Rectal smooth muscle tissue (tissue), 1 donor: ENCODE measurements around the gene C10orf62.
"Not testable (repeated sequence)": the region's sequence is repeated elsewhere in the genome, so short reads cannot be mapped to it uniquely, and the experiment has no call there.

Source experiments
- H3K27ac ChIP-seq: one replicate; pipeline ENCODE4 v1.7.0; 2013; ENCODE audit warnings: low read depth, low read length, inconsistent platforms
- H3K27me3 ChIP-seq: one replicate; pipeline ENCODE4 v1.7.0; 2013; ENCODE audit warnings: low read length; ENCODE audit not compliant: control insufficient read depth, insufficient read depth
- H3K36me3 ChIP-seq: one replicate; pipeline ENCODE4 v1.7.0; 2013; ENCODE audit warnings: low read length; ENCODE audit not compliant: control insufficient read depth, insufficient read depth
- H3K4me1 ChIP-seq: one replicate; pipeline ENCODE4 v1.7.0; 2013; ENCODE audit warnings: low read length; ENCODE audit not compliant: control insufficient read depth, insufficient read depth
- H3K4me3 ChIP-seq: one replicate; pipeline ENCODE4 v1.7.0; 2013; ENCODE audit warnings: low read length
- H3K9ac ChIP-seq: one replicate; pipeline ENCODE4 v1.7.0; 2013; ENCODE audit warnings: low read length

Gene C10orf62

DNA sequence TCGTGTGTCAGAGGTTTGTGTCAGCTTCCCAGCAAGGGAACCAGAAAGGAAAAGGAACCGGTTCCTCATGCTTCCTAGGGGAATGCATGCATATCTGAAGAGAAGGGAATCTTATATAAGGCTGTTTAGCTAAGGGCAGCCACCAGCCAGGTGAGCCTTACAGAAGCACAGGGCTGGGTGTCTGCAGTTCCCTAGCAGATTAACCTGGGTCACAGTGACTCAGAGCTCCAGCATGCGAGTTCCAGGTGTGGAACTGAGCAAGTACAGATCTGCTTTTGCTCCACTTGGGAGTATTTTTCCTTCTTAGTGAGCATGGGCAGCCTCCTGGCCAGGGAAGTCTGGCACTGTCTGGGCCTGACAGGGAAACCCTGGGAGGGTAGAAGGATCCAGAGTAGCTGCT lies 17.9 kb upstream of the C10orf62 start:
- Histone ChIP-seq H3K9ac (no peak overlapping the region), H3K4me1 (no peaks in the 10 kb centered on the region), H3K4me3 (no peak overlapping the region), H3K27me3 (no peaks in the 10 kb centered on the region), H3K36me3 (peaks cover 3% of the 10 kb centered on the region), H3K27ac (no peak overlapping the region)

DNA sequence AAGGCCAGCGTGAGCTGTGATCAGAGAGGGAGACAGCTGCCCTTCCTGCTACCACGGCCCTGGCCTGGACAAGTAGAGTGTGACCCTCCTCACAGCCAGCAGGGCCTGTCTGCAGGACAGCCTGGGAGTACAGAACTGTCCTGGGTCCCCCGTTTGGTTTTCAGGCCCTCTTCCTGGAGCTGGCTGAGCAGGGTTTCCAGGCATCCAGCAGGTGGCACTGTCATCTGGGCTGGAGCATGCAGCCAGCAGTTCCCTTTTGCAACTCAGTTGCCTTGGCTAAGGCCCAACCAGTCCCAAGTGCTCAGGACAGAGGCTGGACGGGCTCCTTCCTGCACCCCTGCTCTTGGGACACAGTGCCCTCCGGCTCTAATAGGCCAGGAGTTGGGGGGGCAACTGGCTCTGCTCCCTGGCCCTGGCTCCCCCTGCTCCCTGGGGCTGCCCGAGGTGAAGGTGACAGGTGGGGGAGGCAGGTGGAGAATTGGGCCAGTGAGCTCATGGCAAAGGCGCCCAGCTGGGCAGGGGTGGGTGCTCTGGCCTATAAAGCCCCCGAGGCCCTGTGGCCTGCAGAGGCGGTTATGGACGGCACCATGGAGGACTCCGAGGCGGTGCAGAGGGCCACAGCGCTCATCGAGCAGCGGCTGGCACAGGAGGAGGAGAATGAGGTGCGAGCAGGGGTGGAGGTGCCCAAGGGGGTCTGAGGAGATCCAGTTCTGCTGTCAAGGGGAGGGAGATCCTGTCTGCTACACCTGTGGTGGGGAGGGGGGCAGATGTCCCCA lies 17.1 kb upstream of the C10orf62 start, which contains the start of gene ANKRD2:
ANKRD2 (plus strand) TSS at position 566 of the 776 bp plus-strand sequence; CDS start at position 576, 10 bp downstream.
- no peaks in the 10 kb centered on the region for H3K27me3 ChIP-seq
- H3K4me1 ChIP-seq: no peaks in the 10 kb centered on the region
- H3K36me3 ChIP-seq: peaks cover 3% of the 10 kb centered on the region
- H3K9ac ChIP-seq: no peak within 1 kb of the TSS
- no peak within 1 kb of the TSS for H3K4me3 ChIP-seq
- no peak within 1 kb of the TSS for H3K27ac ChIP-seq

DNA sequence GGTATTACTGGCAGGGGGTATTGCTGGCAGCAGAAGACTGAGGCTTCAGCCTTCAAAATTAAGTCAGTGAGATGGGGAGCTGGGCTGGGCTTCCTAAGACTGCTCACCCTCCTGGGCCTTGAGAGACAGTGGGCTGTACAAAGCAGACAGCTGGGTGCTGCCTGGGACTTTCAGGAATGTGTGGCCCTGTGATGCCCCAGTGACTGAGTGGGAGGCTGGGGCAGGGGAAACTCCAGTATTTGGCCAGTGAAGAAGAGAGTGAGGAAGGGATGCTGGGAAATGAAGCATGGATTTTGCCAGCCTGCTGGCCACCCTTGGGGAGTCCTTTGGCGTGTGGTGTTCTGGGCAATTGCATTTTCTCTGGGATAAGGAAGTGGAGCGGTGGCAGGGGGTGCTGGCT lies 16.5 kb upstream of the C10orf62 start:
- Histone ChIP-seq H3K27ac (no peak overlapping the region), H3K4me1 (no peaks in the 10 kb centered on the region), H3K4me3 (no peak overlapping the region), H3K36me3 (peaks cover 3% of the 10 kb centered on the region), H3K9ac (no peak overlapping the region), H3K27me3 (no peaks in the 10 kb centered on the region)

GRCh38 chr10:97573672-97574071 lies 15.8 kb upstream of the C10orf62 start:
- H3K36me3 ChIP-seq: peaks cover 3% of the 10 kb centered on the region
- no peak overlapping the region for H3K27ac ChIP-seq
- no peak overlapping the region for H3K4me3 ChIP-seq
- no peak overlapping the region for H3K9ac ChIP-seq
- no peaks in the 10 kb centered on the region for H3K4me1 ChIP-seq
- H3K27me3 ChIP-seq: no peaks in the 10 kb centered on the region

GRCh38 chr10:97574374-97575126 lies 15.0 kb upstream of the C10orf62 start:
- Histone ChIP-seq H3K4me1 (no peaks in the 10 kb centered on the region), H3K27me3 (no peaks in the 10 kb centered on the region), H3K4me3 (no peak overlapping the region), H3K9ac (no peak overlapping the region), H3K27ac (no peak overlapping the region), H3K36me3 (peaks cover 3% of the 10 kb centered on the region)

- Histone ChIP-seq H3K9ac (no peak overlapping the region), H3K36me3 (peaks cover 3% of the 10 kb centered on the region), H3K27ac (no peak overlapping the region), H3K27me3 (no peaks in the 10 kb centered on the region), H3K4me3 (no peak overlapping the region), H3K4me1 (no peaks in the 10 kb centered on the region)
Observed at GRCh38 chr10:97575127-97575668, 14.3 kb upstream of the C10orf62 start.

DNA sequence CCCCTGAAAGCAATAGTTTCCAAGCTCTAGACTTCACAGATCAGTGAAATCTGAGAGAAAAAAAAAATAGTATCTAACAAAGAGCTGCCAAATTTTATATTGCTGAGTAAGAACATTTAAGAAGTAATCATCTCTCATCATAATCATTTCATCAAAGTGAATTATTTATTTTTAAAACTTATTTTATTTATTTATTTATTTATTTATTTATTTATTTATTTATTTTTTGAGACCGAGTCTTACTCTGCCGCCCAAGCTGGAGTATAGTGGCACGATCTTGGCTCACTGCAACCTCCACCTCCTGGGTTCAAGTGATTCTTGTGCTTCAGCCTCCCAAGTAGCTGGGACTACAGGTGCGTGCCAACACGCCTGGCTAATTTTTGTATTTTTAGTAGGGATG lies 13.0 kb upstream of the C10orf62 start:
- not testable (repeated sequence) for H3K9ac ChIP-seq, H3K27me3 ChIP-seq, H3K4me3 ChIP-seq, H3K4me1 ChIP-seq, H3K36me3 ChIP-seq, H3K27ac ChIP-seq

GRCh38 chr10:97577701-97578100 lies 11.8 kb upstream of the C10orf62 start:
- Histone ChIP-seq H3K4me1 (no peaks in the 10 kb centered on the region), H3K27ac (no peak overlapping the region), H3K9ac (no peak overlapping the region), H3K27me3 (no peaks in the 10 kb centered on the region), H3K4me3 (no peak overlapping the region), H3K36me3 (no peaks in the 10 kb centered on the region)

- H3K4me3 ChIP-seq: no peak overlapping the region
Observed at GRCh38 chr10:97578171-97578844, 11.2 kb upstream of the C10orf62 start.

DNA sequence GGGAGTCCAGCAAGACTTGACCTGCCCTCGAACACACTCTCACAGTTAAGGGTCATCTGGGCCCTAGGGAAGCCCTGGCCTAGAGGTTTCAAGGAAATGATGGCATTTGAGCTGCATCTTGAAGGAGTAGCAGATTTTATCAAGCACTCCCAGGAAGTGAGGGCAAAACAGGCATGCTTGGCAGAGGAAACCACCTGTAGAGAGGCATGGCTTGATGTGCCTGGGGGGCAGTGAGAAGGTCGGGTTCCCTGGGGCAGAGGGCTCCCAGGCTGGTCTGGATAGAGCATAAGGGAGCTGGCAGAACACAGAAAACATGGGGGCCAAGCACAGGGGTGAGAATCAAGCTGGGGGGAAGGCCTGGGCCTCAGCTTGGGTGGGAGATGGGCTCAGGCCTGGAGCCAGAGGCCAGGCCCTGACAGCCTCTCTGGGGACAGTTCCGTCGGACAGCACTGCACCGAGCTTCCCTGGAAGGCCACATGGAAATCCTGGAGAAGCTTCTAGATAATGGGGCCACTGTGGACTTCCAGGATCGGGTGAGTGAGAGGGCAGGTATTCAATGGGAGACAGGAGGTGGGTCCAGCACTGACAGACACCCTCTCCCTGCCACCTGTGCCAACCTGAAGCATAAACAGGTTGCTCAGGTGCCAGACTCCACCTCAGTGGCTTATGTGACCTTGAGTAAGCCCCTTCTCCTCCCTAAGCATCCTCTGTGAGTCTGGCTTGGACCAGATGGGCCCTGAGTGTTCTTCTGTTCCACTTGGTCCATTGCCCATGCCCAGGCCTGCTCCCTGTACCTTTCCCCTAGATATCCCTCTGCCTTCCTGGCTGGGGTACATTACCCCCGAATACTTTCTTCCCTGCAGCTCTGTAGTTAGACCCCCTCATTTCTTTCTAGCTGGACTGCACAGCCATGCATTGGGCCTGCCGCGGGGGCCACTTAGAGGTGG lies 8.8 kb upstream of the C10orf62 start:
- H3K27me3 ChIP-seq: no peaks in the 10 kb centered on the region
- no peak overlapping the region for H3K9ac ChIP-seq
- H3K4me1 ChIP-seq: no peaks in the 10 kb centered on the region
- H3K36me3 ChIP-seq: no peaks in the 10 kb centered on the region
- no peak overlapping the region for H3K4me3 ChIP-seq
- H3K27ac ChIP-seq: no peak overlapping the region

More at GRCh38 chr10:97578171-97578844, 11.2 kb upstream of the C10orf62 start:
- Histone ChIP-seq H3K27ac (no peak overlapping the region), H3K27me3 (no peaks in the 10 kb centered on the region), H3K36me3 (no peaks in the 10 kb centered on the region), H3K9ac (no peak overlapping the region), H3K4me1 (no peaks in the 10 kb centered on the region)

DNA sequence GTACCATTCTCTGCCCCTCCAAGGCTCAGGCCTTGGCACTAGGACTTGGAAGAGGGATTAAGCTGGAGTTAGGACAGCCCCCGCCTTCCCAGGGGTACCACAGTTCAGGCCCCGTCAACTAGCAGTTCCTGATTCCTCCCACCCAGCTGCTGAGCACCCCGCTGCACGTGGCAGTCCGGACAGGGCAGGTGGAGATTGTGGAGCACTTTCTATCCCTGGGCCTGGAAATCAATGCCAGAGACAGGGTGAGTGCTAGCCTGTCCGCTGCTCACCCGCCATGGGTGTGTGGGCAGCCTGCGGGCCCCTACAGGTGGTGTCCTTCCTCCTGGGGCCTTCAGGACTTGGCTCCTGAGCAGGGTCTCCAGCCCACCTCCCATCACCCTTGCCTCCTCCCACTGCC lies 7.4 kb upstream of the C10orf62 start:
- no peak overlapping the region for H3K9ac ChIP-seq
- H3K36me3 ChIP-seq: no peaks in the 10 kb centered on the region
- no peak overlapping the region for H3K27ac ChIP-seq
- H3K4me1 ChIP-seq: no peaks in the 10 kb centered on the region
- no peak overlapping the region for H3K4me3 ChIP-seq
- H3K27me3 ChIP-seq: no peaks in the 10 kb centered on the region
